GM21576 (cell line): ENCODE results near the gene IRX2.

Source experiments
- ATAC-seq: cut with Tn5 transposase; IDR thresholded peaks from one replicate; pipeline ENCODE4 v1.9.1; 2021; ENCODE audit warnings: mild to moderate bottlenecking, moderate library complexity; ENCODE audit not compliant: unreplicated experiment

IRX2 gene

GRCh38 chr5:2699231-2699630 is 52.2 kb downstream of the IRX2 start:
- no peak for ATAC-seq

- no peak for ATAC-seq
Observed at GRCh38 chr5:2698581-2698980, 52.9 kb downstream of the IRX2 start.

GRCh38 chr5:2697446-2698200 is 53.9 kb downstream of the IRX2 start:
- ATAC-seq = no peak

GRCh38 chr5:2697041-2697440 is 54.4 kb downstream of the IRX2 start:
- no peak for ATAC-seq
